Activated naive CD4-positive, alpha-beta T cell treated with anti-CD3 and anti-CD28 coated beads, Interleukin-2, amount 50 U/mL, for 72 hours (primary cell): Measurements from ENCODE around the gene PPP1R12A. TPM values are rescaled to one million over a fixed set of nuclear protein-coding genes. Genes with fewer than 3 reads are reported as not detected.
"Not testable (repeated sequence)": the region's sequence is repeated elsewhere in the genome, so short reads cannot be mapped to it uniquely, and the experiment has no call there.

Source experiments
- ATAC-seq, 2 donors: fragments of 150-1000 bp; cut with Tn5 transposase; 2 replicates each; pipeline ENCODE4 v1.10.0; 2021; ENCODE audit warnings: mild to moderate bottlenecking in 2 of 2, moderate library complexity in 2 of 2
- DNase-seq, 2 donors: peaks; one replicate each; pipeline ENCODE4 v3.0.0; 2021 to 2022; ENCODE audit warnings: low spot score in 2 of 2
- H3K27ac Mint-ChIP-seq, 2 donors: one replicate each; pipeline ENCODE4 v1.8.0; 2022; ENCODE audit warnings: mild to moderate bottlenecking in 2 of 2, mixed read lengths in 2 of 2
- H3K36me3 Mint-ChIP-seq, 2 donors: one replicate each; pipeline ENCODE4 v1.8.0; 2022; ENCODE audit warnings: mixed read lengths in 2 of 2
- H3K9me3 Mint-ChIP-seq, 2 donors: one replicate each; pipeline ENCODE4 v1.8.0; 2022; ENCODE audit warnings: mixed read lengths in 2 of 2
- total RNA-seq, 2 donors: library from RNA; stranded (reverse); gene quantifications; one replicate each; pipeline ENCODE4 v1.2.3, GENCODE V29; 2022

The PPP1R12A gene
- 10 to 100 TPM; 66.6 to 73.7 TPM for total RNA-seq

DNA sequence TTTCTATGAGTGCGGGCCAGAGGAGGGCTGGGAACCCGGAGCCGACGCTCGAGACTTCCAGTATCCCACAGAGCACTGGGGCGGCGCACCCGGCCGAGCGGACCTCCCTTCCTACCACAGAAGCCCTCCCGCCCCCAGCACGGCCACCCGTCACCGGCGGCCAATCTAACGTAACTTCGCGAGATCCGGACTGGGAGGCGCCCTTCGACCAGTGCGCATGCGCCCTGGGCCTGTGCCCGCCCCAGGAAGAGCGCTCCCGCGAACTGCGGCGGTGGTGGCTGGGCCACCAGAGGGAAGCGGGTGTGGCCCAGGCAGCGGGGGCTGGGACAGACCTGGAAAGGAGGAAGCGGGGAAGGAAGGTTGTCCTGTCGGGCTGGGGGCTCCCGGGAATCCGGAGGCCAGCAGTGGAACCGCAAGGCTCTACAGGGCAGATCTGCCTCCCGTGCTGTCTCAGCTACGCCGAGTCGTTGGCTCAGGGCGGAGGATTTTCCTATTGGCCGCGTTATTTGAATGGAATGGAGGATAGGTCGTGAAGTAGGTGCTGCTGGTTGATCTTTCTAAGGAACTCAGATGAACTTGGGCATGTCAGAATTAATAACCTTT, at the start of gene PPP1R12A:
TSS of gene PPP1R12A (minus strand) at position 77 of the 603 bp plus-strand sequence. CDS start 166 bp downstream, outside the sequence.
- H3K36me3 Mint-ChIP-seq: peaks cover 26 to 27% of the 10 kb centered on the region in 2 donors
- no peaks in the 10 kb centered on the region for H3K9me3 Mint-ChIP-seq
- H3K27ac Mint-ChIP-seq: peak within 1 kb of the TSS; percentile 93 to 97
- DNase-seq (peak; percentile 91 to 95), ATAC-seq (peak; percentile 88 to 91)

DNA sequence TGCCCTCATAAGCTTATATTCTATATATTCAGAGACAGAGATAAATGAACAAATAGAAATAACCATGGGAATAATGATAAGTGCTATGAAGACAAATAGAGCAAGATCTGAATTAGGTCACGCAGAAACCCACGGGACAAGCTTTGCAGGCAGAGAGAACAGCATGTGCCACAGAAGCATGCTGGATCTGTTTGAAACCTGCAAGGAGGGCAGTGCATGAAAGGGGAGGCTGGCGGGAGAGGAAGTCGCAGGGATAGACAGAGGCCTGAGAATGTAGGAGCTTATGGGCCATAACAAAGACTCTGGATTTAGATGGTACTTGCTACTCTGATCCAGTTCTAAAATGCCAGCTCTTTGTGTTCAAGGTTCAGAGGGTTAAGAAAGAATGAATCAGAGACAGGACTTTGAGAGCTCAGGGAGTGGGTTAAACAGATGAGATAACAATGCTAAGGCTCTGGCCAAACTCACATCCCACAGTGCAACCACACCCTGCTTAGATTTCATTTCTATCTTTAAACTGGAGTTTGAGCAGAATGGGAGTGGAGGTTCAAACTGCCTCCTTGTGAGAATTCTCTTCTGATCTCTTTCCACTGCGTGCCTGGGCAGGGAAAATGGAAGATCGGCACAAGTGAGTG, 49.2 kb upstream of the PPP1R12A start:
- no peaks in the 10 kb centered on the region for H3K9me3 Mint-ChIP-seq
- no peak overlapping the region for H3K27ac Mint-ChIP-seq
- H3K36me3 Mint-ChIP-seq: no peaks in the 10 kb centered on the region
- DNase-seq (no peak), ATAC-seq (no peak)

DNA sequence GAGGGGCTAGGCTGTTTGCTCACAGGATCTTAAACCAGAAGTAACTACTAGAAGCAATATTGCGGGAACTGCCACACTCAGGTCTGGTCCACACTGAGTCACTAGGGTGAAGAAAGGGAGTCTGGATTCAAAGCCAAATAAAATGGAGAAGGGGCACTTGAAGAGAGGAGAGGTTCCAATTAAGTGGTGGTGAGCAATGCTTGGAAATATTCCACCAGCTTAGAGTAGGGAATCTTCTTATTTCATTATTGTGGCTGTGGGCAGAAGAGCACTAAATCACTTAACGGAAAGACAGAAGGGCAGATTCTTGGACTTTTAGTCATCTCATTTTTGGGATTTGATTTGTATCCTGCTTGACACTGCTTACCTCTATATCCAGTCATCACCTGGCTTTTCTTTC, 48.6 kb upstream of the PPP1R12A start:
- ATAC-seq (no peak), DNase-seq (no peak)
- H3K27ac Mint-ChIP-seq: no peak overlapping the region
- H3K36me3 Mint-ChIP-seq: no peaks in the 10 kb centered on the region
- no peaks in the 10 kb centered on the region for H3K9me3 Mint-ChIP-seq

DNA sequence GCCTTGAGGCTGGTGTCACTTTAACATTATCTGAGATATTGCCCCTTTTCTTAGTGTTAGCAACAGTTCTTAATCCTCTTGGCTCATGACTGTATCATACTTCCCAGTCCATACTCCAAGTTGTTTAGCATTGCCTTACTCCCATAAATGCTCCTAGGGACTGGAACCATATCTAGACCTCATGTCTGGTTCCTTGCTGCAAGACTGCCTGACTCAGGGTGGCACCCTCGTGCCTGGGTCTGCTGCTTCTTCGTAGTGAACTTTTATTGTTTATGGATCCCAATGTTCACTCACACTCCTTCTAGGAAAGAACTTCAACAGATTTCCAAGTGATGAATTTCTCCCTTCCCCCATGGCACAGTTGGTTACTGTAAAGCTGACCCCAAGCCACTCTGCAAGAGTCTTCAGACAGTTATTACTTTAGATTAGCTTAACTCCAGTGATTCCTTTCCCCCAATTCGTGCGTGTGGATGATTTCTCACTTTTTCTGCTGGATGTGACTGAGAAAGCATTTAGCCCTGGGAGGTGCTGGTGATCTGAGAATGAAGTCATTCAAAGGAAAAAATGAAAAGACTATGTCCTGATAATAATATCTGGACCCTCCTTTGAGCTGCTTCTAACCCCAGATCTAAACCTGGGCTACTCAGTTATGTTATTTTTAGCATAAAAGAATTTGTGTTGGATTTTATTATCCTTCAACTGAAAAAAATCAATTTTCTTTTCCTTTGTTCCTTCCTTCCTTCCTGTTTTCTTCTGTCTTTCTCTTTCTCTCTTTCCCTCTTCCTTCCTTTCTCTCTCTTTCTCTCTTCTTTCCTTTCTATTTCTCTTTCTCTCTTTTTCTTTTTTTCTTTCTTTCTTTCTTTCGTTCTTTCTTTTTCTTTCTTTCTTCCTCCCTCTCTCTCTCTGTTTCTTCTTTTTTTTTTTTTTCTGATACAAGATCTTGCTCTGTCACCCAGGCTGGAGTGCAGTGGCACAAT, 47.5 kb upstream of the PPP1R12A start:
- no peak for ATAC-seq
- Mint-ChIP-seq H3K9me3 (no peaks in the 10 kb centered on the region), H3K27ac (no peak overlapping the region), H3K36me3 (no peaks in the 10 kb centered on the region)
- DNase-seq: no peak

DNA sequence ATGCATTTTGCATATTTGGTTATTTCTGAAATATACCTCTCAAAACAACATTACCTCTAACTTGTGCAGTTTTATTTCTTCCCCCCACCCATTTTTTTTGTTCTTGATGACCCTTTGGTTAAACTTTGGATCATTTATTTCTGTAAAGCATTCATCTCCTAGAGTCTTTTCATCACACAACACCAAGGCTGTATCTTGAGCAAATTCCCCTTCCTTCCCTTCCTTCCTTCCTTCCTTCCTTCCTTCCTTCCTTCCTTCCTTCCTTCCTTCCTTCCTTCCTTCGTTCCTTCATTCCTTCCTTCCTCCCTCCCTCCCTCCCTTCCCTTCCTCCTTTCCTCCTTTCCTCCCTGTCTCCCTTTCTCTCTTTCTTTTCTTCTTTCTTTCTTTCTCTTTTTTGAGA, 43.8 kb upstream of the PPP1R12A start:
- Mint-ChIP-seq H3K27ac (no peak overlapping the region), H3K36me3 (no peaks in the 10 kb centered on the region), H3K9me3 (no peaks in the 10 kb centered on the region)
- no peak for DNase-seq
- ATAC-seq: no peak

DNA sequence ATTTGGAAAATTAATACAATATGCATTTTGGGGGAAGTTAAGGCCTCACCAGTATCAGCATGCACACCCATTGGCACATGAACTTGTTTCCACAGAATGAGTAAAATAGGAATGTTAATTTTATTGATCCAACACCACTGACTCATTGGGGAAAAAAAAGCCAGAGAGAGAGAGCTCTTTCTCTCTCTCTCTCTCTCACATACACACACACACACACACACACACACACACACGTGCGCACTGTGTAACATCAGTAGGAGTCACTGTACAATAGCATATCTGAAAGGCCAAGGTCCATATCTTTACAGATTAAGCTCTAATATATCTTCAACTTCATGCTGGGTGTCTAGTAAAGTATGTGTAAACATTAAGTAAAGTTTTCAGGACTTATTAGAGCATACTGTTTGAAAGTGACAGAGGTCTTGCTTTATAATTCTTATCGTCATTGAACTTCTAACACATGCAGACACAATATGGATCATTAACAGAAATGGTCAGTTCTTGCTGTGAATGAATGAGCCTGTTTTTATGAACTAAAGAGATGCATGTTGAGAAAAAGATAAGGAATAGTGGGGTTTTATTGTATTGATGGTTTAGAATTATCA, 43.1 kb upstream of the PPP1R12A start:
- not testable (repeated sequence) for ATAC-seq, H3K36me3 Mint-ChIP-seq, DNase-seq, H3K9me3 Mint-ChIP-seq
- peak overlapping the region in 1 of 2 donors; percentile 12 for H3K27ac Mint-ChIP-seq

DNA sequence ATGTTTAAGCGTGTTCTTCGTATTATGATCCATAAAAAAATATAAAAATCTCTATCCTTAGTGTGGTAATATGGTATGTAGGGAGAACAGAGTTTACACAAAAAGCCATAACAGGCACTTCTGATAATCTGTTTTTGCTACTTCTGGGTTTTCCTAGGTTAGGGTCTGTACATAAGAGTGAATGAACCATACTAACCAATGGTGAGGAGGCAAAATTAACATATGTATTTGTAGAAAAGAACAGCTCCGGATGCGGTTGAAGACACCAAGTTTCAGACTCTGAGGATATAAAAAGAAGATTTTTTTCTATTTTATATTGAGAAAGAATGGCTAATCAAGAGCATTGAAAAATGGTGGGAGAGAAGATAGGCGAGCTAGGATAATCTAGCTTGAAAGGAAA, 40.2 kb upstream of the PPP1R12A start:
- Mint-ChIP-seq H3K9me3 (no peaks in the 10 kb centered on the region), H3K27ac (no peak overlapping the region), H3K36me3 (no peaks in the 10 kb centered on the region)
- no peak for DNase-seq
- no peak for ATAC-seq

DNA sequence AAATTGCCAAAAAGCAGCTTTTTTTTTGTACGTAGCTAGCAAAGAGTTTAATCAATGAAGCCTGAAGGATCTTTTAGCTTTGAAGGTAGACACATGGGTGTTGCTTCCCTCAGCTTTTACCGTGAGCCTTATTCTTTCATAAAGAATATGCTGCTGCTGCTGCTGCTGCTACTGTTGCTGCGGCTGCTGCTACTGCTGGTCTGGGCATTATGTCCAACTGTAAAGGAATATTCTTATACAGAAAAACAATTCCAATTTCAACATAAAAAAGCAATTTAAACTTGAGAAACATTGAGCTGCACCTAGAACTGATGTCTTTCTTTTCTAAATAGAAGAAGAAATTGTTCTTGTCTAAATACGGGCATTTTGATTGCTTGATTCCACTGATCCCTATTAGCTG, 38.9 kb upstream of the PPP1R12A start:
- ATAC-seq (no peak), DNase-seq (no peak)
- no peaks in the 10 kb centered on the region for H3K36me3 Mint-ChIP-seq
- H3K27ac Mint-ChIP-seq: no peak overlapping the region
- H3K9me3 Mint-ChIP-seq: no peaks in the 10 kb centered on the region

DNA sequence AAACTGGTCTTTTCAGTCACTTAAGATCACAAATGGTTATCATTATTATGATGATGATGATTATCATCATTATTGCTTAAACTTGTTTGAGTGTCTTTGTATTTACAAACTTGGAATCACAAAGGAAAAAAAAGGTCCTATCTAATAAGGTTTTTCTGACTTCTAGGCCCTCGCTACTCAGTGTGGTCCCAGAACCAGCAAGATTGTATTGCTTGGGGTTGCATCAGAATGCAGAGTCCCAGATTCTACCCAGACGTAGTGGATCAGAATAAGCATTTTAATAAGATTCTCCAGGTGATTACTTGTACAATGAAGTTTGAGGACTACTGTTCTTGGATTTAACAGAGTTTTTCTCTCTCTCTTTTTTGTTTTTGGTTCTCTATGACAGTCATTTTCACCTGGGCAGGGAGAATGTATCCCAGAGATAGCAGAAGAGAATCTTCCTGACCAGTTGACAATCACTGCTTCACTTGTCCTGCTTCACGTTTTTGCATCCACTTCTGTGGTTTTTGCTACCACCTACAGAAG, 29.3 kb upstream of the PPP1R12A start:
- ATAC-seq: no peak
- Mint-ChIP-seq H3K9me3 (no peaks in the 10 kb centered on the region), H3K36me3 (peaks cover 0 to 4% of the 10 kb centered on the region in 2 donors), H3K27ac (no peak overlapping the region)
- DNase-seq: no peak

DNA sequence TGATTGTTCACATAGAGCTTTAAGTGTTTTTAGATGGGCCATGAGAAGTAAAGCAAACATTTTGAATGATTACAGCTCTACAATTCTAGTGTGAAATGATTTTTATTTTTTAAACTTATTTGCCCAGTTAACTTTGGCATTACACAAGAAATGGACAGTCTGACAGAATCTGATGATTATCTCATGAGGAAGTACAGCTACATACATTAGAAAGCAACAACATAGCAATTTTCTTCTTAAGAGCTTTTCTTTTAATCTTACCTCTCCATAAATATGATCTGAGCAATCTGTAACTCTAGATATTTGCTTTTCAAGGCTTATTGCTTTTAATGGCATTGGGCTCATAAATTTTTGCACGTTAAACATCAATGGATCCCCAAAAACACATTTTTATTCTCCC, 26.5 kb upstream of the PPP1R12A start:
- Mint-ChIP-seq H3K36me3 (no peaks in the 10 kb centered on the region), H3K9me3 (no peaks in the 10 kb centered on the region), H3K27ac (no peak overlapping the region)
- no peak for ATAC-seq
- no peak for DNase-seq

DNA sequence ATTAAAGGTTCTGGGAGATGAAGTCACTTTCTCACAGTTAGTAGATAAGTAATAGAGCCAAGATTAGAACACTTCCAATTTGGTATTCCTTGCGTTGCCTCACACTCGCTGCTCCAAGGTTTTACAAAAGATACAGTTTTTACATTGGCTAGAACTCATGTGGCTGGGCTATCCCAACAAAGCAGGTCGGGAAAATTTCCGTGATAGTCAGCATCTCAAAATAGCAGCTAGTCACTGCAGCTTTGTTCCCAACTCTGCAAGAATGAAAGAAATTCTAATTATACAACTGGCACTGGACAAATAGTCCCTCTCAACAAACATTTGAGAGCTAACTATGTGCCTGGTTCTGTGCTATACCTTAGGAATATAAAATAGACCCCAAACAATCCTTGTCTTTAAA, 24.6 kb upstream of the PPP1R12A start:
- peaks cover 10% of the 10 kb centered on the region in 2 donors for H3K9me3 Mint-ChIP-seq

DNA sequence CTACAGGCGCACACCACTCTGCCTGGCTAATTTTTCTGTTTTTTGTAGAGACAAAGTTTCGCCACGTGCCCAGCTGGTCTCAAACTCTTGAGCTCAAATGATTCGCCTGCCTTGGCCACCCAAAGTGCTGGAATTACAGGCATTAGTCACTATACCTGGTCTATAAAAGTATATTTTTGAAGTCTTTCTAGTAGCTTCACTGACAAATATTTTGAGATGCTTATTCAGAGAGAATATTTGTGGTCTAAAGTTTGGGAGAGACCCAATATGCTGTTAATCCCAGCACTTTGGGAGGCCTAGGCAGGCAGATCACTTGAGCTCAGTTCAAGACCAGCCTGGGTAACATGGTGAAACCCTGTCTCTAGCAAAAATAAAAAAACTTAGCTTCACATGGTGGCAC, 22.0 kb upstream of the PPP1R12A start:
- no peak for ATAC-seq
- Mint-ChIP-seq H3K27ac (no peak overlapping the region), H3K36me3 (peaks cover 0 to 13% of the 10 kb centered on the region in 2 donors), H3K9me3 (peaks cover 10% of the 10 kb centered on the region in 2 donors)
- no peak for DNase-seq

More for the DNA sequence above, 24.6 kb upstream of the PPP1R12A start:
- DNase-seq: no peak
- ATAC-seq: no peak
- peaks cover 0 to 13% of the 10 kb centered on the region in 2 donors for H3K36me3 Mint-ChIP-seq
- H3K27ac Mint-ChIP-seq: no peak overlapping the region

DNA sequence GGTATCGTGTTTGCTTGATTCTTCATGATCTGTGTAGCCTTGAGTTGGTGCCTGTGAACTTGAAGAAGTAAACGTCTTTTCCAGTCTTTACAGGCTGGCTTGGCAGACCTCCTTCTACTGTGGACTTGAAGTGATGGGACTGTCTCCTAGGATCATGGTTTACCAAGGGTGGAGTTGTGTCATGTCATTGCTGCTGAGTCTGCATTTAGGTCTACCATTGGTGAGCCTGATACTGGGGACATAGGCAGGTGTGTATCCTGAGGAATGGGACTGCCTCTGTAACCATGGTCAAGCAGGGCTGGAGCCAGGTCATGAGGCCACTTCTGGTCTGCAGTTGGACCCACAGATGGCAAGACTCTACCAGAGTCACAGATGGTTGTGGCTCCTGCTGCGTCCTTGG, 20.7 kb upstream of the PPP1R12A start:
- Mint-ChIP-seq H3K9me3 (peaks cover 10% of the 10 kb centered on the region in 2 donors), H3K27ac (no peak overlapping the region), H3K36me3 (peaks cover 0 to 13% of the 10 kb centered on the region in 2 donors)
- ATAC-seq (no peak), DNase-seq (no peak)

DNA sequence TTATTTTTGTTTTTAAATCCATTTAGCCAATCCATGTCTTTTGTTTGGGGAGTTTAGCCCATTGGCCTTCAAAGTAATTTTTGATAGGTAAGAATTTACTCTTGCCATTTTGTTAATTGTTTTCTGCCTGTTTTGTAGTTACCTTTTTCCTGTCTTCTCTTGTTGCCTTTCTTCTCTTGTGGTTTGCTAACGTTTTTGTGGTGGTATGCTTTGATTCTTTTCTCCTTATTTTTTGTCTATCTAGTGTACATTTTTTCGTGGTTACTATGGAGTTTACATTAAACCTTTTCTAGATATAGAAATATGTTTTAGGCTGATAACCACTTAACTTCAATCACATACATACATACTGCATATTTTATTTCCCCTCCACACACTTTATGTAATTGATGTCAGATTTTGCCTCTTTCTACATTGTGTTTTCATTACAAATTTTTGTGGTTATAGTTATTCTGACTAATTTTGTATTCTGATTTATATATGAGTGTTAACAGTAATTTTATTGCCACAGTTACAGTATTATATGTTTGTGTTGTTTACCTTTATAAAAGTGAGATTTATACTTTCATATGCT, 19.2 kb upstream of the PPP1R12A start:
- ATAC-seq (no peak), DNase-seq (no peak)
- Mint-ChIP-seq H3K27ac (no peak overlapping the region), H3K9me3 (peaks cover 10% of the 10 kb centered on the region in 2 donors), H3K36me3 (peaks cover 0 to 13% of the 10 kb centered on the region in 2 donors)

DNA sequence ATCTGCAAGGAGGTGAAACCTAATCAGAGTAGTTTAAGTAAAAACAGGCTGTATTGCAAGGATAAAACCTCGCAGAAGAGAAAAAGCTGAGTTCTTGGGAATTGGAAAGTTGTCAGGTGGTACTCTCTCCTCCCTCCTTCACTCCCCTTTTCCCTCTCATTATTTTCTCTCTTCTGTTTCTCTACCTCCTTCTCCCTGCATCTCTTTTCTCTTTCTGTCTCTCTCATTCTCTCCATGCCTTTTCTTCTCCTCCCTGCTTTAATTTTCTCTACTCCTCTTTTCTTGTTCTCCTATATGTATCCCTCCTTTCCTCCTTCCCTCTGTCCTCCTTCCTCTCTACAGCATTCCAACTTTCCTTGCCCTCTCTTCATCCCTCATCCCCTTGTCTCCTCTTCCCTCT, 14.2 kb upstream of the PPP1R12A start:
- H3K9me3 Mint-ChIP-seq: no peaks in the 10 kb centered on the region
- H3K27ac Mint-ChIP-seq: no peak overlapping the region
- ATAC-seq (no peak), DNase-seq (no peak)
- no peaks in the 10 kb centered on the region for H3K36me3 Mint-ChIP-seq

DNA sequence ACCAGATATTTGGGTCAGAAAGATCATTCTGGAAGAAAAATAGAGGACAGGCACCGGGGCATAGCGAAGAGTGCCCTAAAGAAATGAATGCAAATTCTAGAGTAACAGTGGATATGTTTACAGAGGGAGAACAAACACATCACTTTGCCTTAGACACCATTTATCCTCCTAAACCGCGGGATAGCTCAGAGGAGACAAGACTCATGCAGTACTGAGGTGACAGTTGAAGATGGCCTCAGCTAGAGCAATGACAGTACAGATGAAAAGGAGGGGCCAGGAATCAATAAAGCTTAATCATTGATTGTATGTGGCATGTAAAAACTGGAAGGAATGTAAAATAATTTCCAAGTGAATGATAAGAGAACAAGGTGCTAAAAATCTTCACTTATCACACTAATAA, 10.5 kb upstream of the PPP1R12A start:
- Mint-ChIP-seq H3K9me3 (no peaks in the 10 kb centered on the region), H3K36me3 (no peaks in the 10 kb centered on the region), H3K27ac (no peak overlapping the region)
- DNase-seq: no peak
- no peak for ATAC-seq
